A549 (cell line): Measurements from ENCODE around the gene ATF7IP. TPM values are rescaled to one million over a fixed set of nuclear protein-coding genes. Genes with fewer than 3 reads are reported as not detected.
"Not testable (repeated sequence)": the region's sequence is repeated elsewhere in the genome, so short reads cannot be mapped to it uniquely, and the experiment has no call there.

Source experiments
- ATAC-seq, 2 experiments: fragments of 200-7000 bp in 1 of 2; fragments of >200 bp in 1 of 2; cut with Nextera tagmentation in 1 of 2; cut with Tn5 transposase in 1 of 2; 3 replicates each; pipeline versions ENCODE4 v1.8.0 to v1.9.1; 2018 to 2020; ENCODE audit warnings: mild to moderate bottlenecking in 1 of 2, moderate library complexity in 1 of 2
- CTCF ChIA-PET: fragments of 300-600 bp; sonication (Branson Sonifier 250); formaldehyde crosslinking; extraction: SDS; loops from one replicate; lab custom pipeline; 2021; ENCODE audit warnings: antibody characterized with exemption, inconsistent platforms; lab: Yijun Ruan, JAX
- POLR2A ChIA-PET: fragments of 350-600 bp; formaldehyde crosslinking; extraction: SDS; loops from one replicate; lab custom pipeline; 2021; ENCODE audit warnings: antibody characterized with exemption, inconsistent platforms; lab: Yijun Ruan, JAX
- DNase-seq, 2 experiments: peaks; one replicate each; pipeline versions ENCODE4 v3.0.0 to v3.0.0-alpha.2; 2011 to 2016; ENCODE audit warnings: low read depth in 1 of 2, low spot score in 1 of 2
- FAIRE-seq: peaks from 2 replicates; lab custom pipeline; 2011; peaks lifted over from hg19 to GRCh38; lab: Jason Lieb, UNC
- H3K27ac ChIP-seq, 2 experiments: fragments of >200 bp; sonication (Bioruptor Twin); formaldehyde crosslinking; 3 replicates each; pipeline ENCODE4 v1.5.1; 2016 to 2017
- H3K4me1 ChIP-seq: fragments of >200 bp; sonication (Bioruptor Twin); formaldehyde crosslinking; 3 replicates; pipeline ENCODE4 v1.6.1; 2016
- H3K4me2 ChIP-seq: fragments of >200 bp; sonication (Bioruptor Twin); formaldehyde crosslinking; 3 replicates; pipeline ENCODE4 v1.6.1; 2016
- H3K4me3 ChIP-seq: fragments of >200 bp; sonication (Bioruptor Twin); formaldehyde crosslinking; 3 replicates; pipeline ENCODE4 v1.5.1; 2016
- H3K9me3 ChIP-seq: fragments of >200 bp; sonication (Bioruptor Twin); formaldehyde crosslinking; 3 replicates; pipeline ENCODE4 v1.6.1; 2016
- CHD2 ChIP-seq: fragments of 150-350 bp; IDR thresholded peaks from 2 replicates; pipeline ENCODE4 v1.6.1; 2014; ENCODE audit warnings: low read length; ENCODE audit not compliant: partially characterized antibody
- CHD4 ChIP-seq: fragments of 200-600 bp; sonication (generic); IDR thresholded peaks from 2 replicates; pipeline ENCODE4 v1.6.1; 2016; ENCODE audit warnings: antibody characterized with exemption, mild to moderate bottlenecking, borderline replicate concordance
- EHF ChIP-seq: fragments of 250-450 bp; sonication (Bioruptor Pico); IDR thresholded peaks from 2 replicates; pipeline ENCODE4 v1.5.0; 2020; ENCODE audit warnings: mild to moderate bottlenecking
- EP300 ChIP-seq, 2 experiments: fragments of >200 bp; sonication (Bioruptor Twin); formaldehyde crosslinking; IDR thresholded peaks; 2 replicates in 1 of 2; 3 replicates in 1 of 2; pipeline ENCODE4 v1.6.1; 2016 to 2017
- FOSL2 ChIP-seq, 2 experiments: fragments of 450-650 bp in 1 of 2; fragments of >200 bp in 1 of 2; sonication (Bioruptor Twin) in 1 of 2; formaldehyde crosslinking; IDR thresholded peaks; 2 replicates each; pipeline versions ENCODE4 v1.5.0 to v1.6.1; 2016 to 2020; ENCODE audit warnings: mild to moderate bottlenecking in 1 of 2, moderate library complexity in 1 of 2
- GATA3 ChIP-seq: IDR thresholded peaks from 2 replicates; pipeline ENCODE4 v1.6.1; 2012; ENCODE audit warnings: borderline replicate concordance
- NR3C1 ChIP-seq: fragments of >200 bp; sonication (Bioruptor Twin); formaldehyde crosslinking; IDR thresholded peaks from 3 replicates; pipeline ENCODE4 v1.6.1; 2017
- POLR2A ChIP-seq: IDR thresholded peaks from 2 replicates; pipeline ENCODE4 v1.6.1; 2012; ENCODE audit warnings: mild to moderate bottlenecking, low read length
- POLR2AphosphoS2 ChIP-seq: conservative IDR thresholded peaks from 2 replicates; pipeline ENCODE4 v1.6.1; 2012; ENCODE audit warnings: low read length, improper control_type of control experiment, inconsistent platforms
- RARB ChIP-seq: fragments of 250-450 bp; sonication (Bioruptor Pico); IDR thresholded peaks from 2 replicates; pipeline ENCODE4 v1.8.0; 2021; ENCODE audit warnings: mild to moderate bottlenecking, moderate library complexity
- RCOR1 ChIP-seq: fragments of 150-350 bp; IDR thresholded peaks from 2 replicates; pipeline ENCODE4 v1.6.1; 2014; ENCODE audit warnings: antibody characterized with exemption, low read length, low read depth
- RFX5 ChIP-seq: fragments of 450-650 bp; IDR thresholded peaks from 2 replicates; pipeline ENCODE4 v1.7.1; 2014; ENCODE audit warnings: antibody characterized with exemption, mild to moderate bottlenecking, moderate library complexity
- RNF2 ChIP-seq: fragments of 200-600 bp; sonication (generic); IDR thresholded peaks from 2 replicates; pipeline ENCODE4 v1.6.1; 2016; ENCODE audit warnings: low read depth, mild to moderate bottlenecking, antibody characterized with exemption, moderate library complexity, borderline replicate concordance
- SREBF2 ChIP-seq: fragments of 450-650 bp; IDR thresholded peaks from 2 replicates; pipeline ENCODE4 v1.6.1; 2014; ENCODE audit warnings: mild to moderate bottlenecking, moderate library complexity
- TP53 ChIP-seq: fragments of 250-450 bp; sonication (Bioruptor Pico); IDR thresholded peaks from 2 replicates; pipeline ENCODE4 v1.5.0; 2021; ENCODE audit warnings: mild to moderate bottlenecking, moderate library complexity
- ZC3H11A ChIP-seq: fragments of 450-650 bp; IDR thresholded peaks from 2 replicates; pipeline ENCODE4 v1.6.1; 2014; ENCODE audit warnings: antibody characterized with exemption, mild to moderate bottlenecking
- ZNF302 ChIP-seq: fragments of 250-450 bp; sonication (Bioruptor Pico); IDR thresholded peaks from 2 replicates; pipeline ENCODE4 v1.9.0; 2021; ENCODE audit warnings: inconsistent platforms, mild to moderate bottlenecking, moderate library complexity
- ZSCAN20 ChIP-seq: fragments of 250-450 bp; sonication (Bioruptor Pico); IDR thresholded peaks from 2 replicates; pipeline ENCODE4 v1.8.0; 2022; ENCODE audit warnings: mild to moderate bottlenecking, moderate library complexity
- WGBS: methylation state at CpG from one replicate; pipeline ENCODE4 v1.1.6; 2017; ENCODE audit errors: missing lambda C conversion rate; 5-methylcytosine and 5-hydroxymethylcytosine counted together
- polyA plus RNA-seq, 4 experiments: library from polyadenylated mRNA; depleted of rRNA in 3 of 4; stranded (reverse); fragments of >200 nt; fragmentation: RNase III in 1 of 4; extraction: RNeasy Plus Mini Kit Qiagen cat#74134 plus additional on column Dnase treatment in 1 of 4; gene quantifications; 2 replicates in 3 of 4; 3 replicates in 1 of 4; pipeline ENCODE4 v1.2.3, GENCODE V29; 2011 to 2017
- TF ChIP-seq, protein P1 (sequence below): IDR thresholded peaks from 2 replicates; pipeline ENCODE4 v1.6.1; 2012; ENCODE audit warnings: low read depth, borderline replicate concordance
- TF ChIP-seq, protein P2 (sequence below): fragments of 150-350 bp; IDR thresholded peaks from 2 replicates; pipeline ENCODE4 v1.6.1; 2014; ENCODE audit warnings: low read depth, mild to moderate bottlenecking, low read length

Gene ATF7IP
- polyA plus RNA-seq, 2 of the 4 experiments (the other 2 are of a cell fraction) = 5.6 to 14.2 TPM

DNA sequence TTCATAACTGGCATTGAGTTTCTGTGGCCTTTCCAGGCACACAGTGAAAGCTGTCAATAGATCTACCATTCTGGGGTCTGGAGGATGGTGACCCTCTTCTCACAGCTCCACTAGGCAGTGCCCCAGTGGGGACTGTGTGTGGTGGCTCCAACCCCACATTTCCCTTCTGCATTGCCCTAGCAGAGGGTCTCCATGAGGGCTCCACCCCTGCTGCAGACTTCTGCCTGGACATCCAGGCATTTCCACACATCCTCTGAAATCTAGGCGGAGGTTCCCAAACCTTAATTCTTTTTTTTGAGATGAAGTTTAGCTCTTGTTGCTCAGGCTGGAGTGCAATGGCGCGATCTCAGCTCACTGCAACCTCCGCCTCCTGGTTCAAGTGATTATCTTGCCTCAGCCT lies 14.0 kb upstream of the ATF7IP start:
- DNase-seq, H3K4me1 ChIP-seq, H3K4me2 ChIP-seq, ATAC-seq, FAIRE-seq, H3K4me3 ChIP-seq, POLR2A ChIA-PET, H3K27ac ChIP-seq, CTCF ChIA-PET: not testable (repeated sequence)
- WGBS = 81% methylated on average over 4 of the region's 4 CpGs
- peaks cover 31% of the 10 kb centered on the region for H3K9me3 ChIP-seq

DNA sequence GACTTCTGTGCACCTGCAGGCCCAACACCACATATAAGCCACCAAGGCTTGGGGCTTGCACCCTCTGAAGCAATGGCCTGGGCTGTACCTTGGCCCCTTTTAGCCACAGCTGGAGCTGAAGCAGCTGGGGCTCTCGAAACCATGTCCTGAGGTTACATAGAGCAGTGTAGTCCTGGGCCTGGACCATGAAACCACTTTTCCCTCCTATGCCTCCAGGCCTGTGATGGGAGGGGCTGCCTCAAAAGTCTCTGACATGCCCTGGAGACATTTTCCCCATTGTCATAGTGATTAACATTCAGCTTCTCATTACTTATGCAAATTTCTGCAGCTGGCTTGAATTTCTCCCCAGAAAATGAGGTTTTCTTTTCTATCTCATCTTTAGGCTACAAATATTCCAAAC lies 13.4 kb upstream of the ATF7IP start:
- H3K27ac ChIP-seq, POLR2A ChIA-PET, H3K4me1 ChIP-seq, DNase-seq, ATAC-seq, H3K4me2 ChIP-seq, H3K4me3 ChIP-seq, FAIRE-seq, CTCF ChIA-PET: not testable (repeated sequence)
- 17% methylated on average over 1 of the region's 1 CpG for WGBS
- H3K9me3 ChIP-seq = peaks cover 31% of the 10 kb centered on the region

DNA sequence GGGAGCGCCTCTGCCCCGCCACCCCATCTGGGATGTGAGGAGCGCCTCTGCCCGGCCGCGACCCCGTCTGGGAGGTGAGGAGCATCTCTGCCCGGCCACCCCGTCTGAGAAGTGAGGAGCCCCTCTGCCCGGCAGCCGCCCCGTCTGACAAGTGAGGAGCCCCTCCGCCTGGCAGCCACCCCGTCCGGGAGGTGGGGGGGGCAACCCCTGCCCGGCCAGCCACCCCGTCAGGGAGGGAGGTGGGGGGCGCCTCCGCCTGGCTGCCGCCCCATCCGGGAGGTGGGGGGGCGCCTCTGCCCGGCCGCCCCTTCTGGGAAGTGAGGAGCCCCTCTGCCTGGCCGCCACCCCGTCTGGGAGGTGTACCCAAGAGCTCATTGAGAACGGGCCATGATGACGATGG lies 10.8 kb upstream of the ATF7IP start:
- 79% methylated on average over 7 of the region's 28 CpGs for WGBS
- ATAC-seq, CTCF ChIA-PET, POLR2A ChIA-PET, H3K4me2 ChIP-seq, H3K27ac ChIP-seq, H3K4me3 ChIP-seq, DNase-seq, H3K4me1 ChIP-seq, FAIRE-seq: not testable (repeated sequence)
- H3K9me3 ChIP-seq = peaks cover 24% of the 10 kb centered on the region

DNA sequence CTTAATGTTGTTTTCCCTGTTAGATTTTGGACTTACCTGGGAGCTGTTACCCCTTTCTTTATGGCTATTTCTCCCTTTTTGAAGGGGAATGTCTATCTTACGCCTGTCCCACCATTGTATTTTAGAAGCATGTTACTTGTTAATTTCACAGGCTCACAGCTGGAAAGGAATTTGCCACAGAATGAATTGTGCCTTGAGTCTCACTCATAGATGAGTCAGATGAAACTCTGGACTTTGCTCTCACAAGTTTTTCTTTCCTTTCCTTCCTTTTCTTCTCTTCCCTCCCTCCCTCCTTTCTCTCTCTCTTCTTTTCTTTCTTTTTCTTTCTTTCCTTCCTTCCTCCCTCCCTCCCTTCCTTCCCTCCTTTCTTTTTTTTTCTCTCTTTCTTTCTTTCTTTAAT lies 9.3 kb upstream of the ATF7IP start:
- ChIA-PET CTCF (interaction anchor here (0.6 to 1.2 kb wide), 3 partner anchors 9 to 414 kb away, joined by 3 read pairs; partner anchors contain the start of gene ATF7IP), POLR2A (interaction anchor here (1.3 kb wide), 1 partner anchor 9 kb away, joined by 8 read pairs; the partner anchor contains the start of gene ATF7IP)
- peak in 1 of 2 experiments; percentile 39 for DNase-seq
- H3K4me3 ChIP-seq = no peak overlapping the region
- no peak for TF ChIP-seq SREBF2
- TF ChIP-seq ZNF302 = no peak
- no peak for TF ChIP-seq TP53 (CRISPR knock-in tag)
- no peak for TF ChIP-seq RARB (CRISPR knock-in tag)
- no peak for TF ChIP-seq ZSCAN20
- TF ChIP-seq EHF = no peak
- no peak for TF ChIP-seq RCOR1
- TF ChIP-seq RFX5 = no peak
- 59% methylated on average over 1 of the region's 1 CpG for WGBS
- no peak for FAIRE-seq
- H3K4me2 ChIP-seq = peak overlapping the region; percentile 25
- H3K9me3 ChIP-seq = peaks cover 13% of the 10 kb centered on the region
- peak; percentile 42 to 62; a peak in 3 of 6 replicates for ATAC-seq
- H3K4me1 ChIP-seq = peaks cover 4% of the 10 kb centered on the region; the same call in 1 of the 3 replicates
- H3K27ac ChIP-seq = peak overlapping the region; percentile 23 to 37; a peak in 2 of 6 replicates

DNA sequence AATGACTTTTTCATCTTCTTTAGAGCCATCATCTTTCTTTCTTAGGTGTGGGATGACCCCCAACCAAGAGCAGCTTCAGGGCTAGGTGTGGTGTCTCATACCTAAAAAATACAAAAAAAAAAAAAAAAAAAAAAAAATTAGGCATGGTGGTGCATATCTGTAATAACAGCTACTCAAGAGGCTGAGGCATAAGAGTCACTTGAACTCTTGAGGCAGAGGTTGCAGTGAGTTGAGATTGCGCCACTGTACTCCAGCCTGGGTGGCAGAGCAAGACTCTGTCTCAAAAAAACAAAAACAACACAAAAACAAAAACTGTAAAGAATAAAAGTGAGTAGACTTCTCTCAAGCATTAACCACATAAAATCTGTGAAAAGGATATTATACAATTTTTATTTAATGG lies 8.0 kb upstream of the ATF7IP start:
- ChIA-PET CTCF (no interaction called here), POLR2A (no interaction called here)
- peaks cover 4% of the 10 kb centered on the region; the same call in 1 of the 3 replicates for H3K4me1 ChIP-seq
- no peak overlapping the region for H3K4me2 ChIP-seq
- no peak for FAIRE-seq
- 93% methylated on average over 1 of the region's 1 CpG for WGBS
- DNase-seq = no peak
- H3K4me3 ChIP-seq = no peak overlapping the region
- peaks cover 3% of the 10 kb centered on the region; the same call in 1 of the 3 replicates for H3K9me3 ChIP-seq
- ATAC-seq = no peak
- no peak overlapping the region for H3K27ac ChIP-seq
- TF ChIP-seq, protein P1, sequence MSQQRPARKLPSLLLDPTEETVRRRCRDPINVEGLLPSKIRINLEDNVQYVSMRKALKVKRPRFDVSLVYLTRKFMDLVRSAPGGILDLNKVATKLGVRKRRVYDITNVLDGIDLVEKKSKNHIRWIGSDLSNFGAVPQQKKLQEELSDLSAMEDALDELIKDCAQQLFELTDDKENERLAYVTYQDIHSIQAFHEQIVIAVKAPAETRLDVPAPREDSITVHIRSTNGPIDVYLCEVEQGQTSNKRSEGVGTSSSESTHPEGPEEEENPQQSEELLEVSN = no peak
- TF ChIP-seq RNF2 = no peak

DNA sequence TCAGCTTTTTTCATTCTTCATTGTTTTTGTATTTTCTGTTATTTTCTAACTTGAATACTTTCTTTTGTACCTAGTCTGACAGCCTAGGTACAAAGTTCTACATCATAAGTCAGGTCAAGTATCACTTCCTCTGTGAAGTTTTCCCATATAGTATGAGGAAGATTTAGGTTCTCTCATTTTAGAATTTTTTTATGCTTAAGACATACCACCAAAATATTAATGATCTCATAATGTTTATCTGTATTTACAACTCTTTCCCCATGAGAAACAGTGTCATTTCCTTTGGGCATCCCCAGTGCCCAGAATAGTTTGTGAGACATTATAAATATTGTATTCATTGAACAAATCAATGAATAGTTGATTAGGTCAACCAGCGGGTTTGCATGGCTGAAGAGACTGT lies 3.1 kb upstream of the ATF7IP start:
- no peak for DNase-seq
- POLR2A ChIA-PET = no interaction called here
- no peak overlapping the region for H3K4me2 ChIP-seq
- no peak overlapping the region for H3K27ac ChIP-seq
- no peak overlapping the region for H3K4me3 ChIP-seq
- CTCF ChIA-PET = no interaction called here
- no peaks in the 10 kb centered on the region for H3K4me1 ChIP-seq
- no peaks in the 10 kb centered on the region for H3K9me3 ChIP-seq
- no peak for ATAC-seq
- WGBS = 52% methylated on average over 1 of the region's 1 CpG
- FAIRE-seq = no peak
- no peak for TF ChIP-seq CHD4
- TF ChIP-seq CHD2 = no peak
- no peak for TF ChIP-seq FOSL2 (IDR thresholded peaks at IDR 0.05)
- TF ChIP-seq FOSL2 (CRISPR knock-in tag; IDR thresholded peaks at IDR 0.05) = no peak
- TF ChIP-seq GATA3 = no peak
- TF ChIP-seq EP300 (IDR thresholded peaks at IDR 0.05) = no peak
- TF ChIP-seq POLR2A = no peak
- TF ChIP-seq, protein P2, sequence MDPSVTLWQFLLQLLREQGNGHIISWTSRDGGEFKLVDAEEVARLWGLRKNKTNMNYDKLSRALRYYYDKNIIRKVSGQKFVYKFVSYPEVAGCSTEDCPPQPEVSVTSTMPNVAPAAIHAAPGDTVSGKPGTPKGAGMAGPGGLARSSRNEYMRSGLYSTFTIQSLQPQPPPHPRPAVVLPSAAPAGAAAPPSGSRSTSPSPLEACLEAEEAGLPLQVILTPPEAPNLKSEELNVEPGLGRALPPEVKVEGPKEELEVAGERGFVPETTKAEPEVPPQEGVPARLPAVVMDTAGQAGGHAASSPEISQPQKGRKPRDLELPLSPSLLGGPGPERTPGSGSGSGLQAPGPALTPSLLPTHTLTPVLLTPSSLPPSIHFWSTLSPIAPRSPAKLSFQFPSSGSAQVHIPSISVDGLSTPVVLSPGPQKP = no peak
- no peak for TF ChIP-seq ZC3H11A
- no peak for TF ChIP-seq POLR2AphosphoS2
- TF ChIP-seq NR3C1 = no peak
